Mucosa of descending colon (tissue), 3 donors: ENCODE results near the gene FBXL13. TPM values are rescaled to one million over a fixed set of nuclear protein-coding genes. Genes with fewer than 3 reads are reported as not detected.
"Not testable (repeated sequence)": the region's sequence is repeated elsewhere in the genome, so short reads cannot be mapped to it uniquely, and the experiment has no call there.

Experiments
- ATAC-seq: fragments of 200-7000 bp; cut with Tn5 transposase; one replicate; pipeline ENCODE4 v1.9.1; 2020; ENCODE audit warnings: mild to moderate bottlenecking, moderate library complexity
- DNase-seq, 3 donors: peaks; one replicate each; pipeline ENCODE4 v3.0.0-alpha.2; 2020
- H3K36me3 ChIP-seq: fragments of 200-600 bp; one replicate; pipeline ENCODE4 v1.8.0; 2021; ENCODE audit warnings: low read depth, mild to moderate bottlenecking
- H3K4me1 ChIP-seq: fragments of 200-600 bp; one replicate; pipeline ENCODE4 v1.8.0; 2021; ENCODE audit warnings: low read depth, mild to moderate bottlenecking
- H3K4me3 ChIP-seq: fragments of 200-600 bp; one replicate; pipeline ENCODE4 v1.8.0; 2021; ENCODE audit warnings: mild to moderate bottlenecking
- H3K9me3 ChIP-seq: fragments of 200-600 bp; one replicate; pipeline ENCODE4 v1.8.0; 2021; ENCODE audit warnings: mild to moderate bottlenecking
- intact Hi-C, 2 donors: fragments of 100-400 bp; cut with DNase I in 1 of 2; cut with micrococcal nuclease in 1 of 2; formaldehyde crosslinking; loops; one replicate each; pipeline versions ENCODE4 v1.11.0 to v1.11.1; 2022; cut with DNase I, micrococcal nuclease
- total RNA-seq, 3 donors: library from RNA; stranded (reverse); fragmentation: NEBNext Ultra II Directional in 2 of 3; extraction: Animal tissue kit (Norgen Biotek cat#: 25700) in 2 of 3; gene quantifications; one replicate each; pipeline versions ENCODE4 v1.2.1 to v1.2.4, GENCODE V29; 2021 to 2023
- TF ChIP-seq, protein P1 (sequence below): fragments of 200-600 bp; IDR thresholded peaks from one replicate; pipeline ENCODE4 v1.8.0; 2022; ENCODE audit warnings: antibody characterized with exemption, mild to moderate bottlenecking
- donor health status: DM: no; HTN: no; CAD: no; lungs with moderate emphysema.
- donor health status: DM: no; HTN: no; CAD: no.
- donor health status: DM: no; HTN: yes; CAD: no.

Gene FBXL13
- total RNA-seq, 3 donors from 2014 or later, result 0.65 to 1.8 (median 0.78) TPM

DNA sequence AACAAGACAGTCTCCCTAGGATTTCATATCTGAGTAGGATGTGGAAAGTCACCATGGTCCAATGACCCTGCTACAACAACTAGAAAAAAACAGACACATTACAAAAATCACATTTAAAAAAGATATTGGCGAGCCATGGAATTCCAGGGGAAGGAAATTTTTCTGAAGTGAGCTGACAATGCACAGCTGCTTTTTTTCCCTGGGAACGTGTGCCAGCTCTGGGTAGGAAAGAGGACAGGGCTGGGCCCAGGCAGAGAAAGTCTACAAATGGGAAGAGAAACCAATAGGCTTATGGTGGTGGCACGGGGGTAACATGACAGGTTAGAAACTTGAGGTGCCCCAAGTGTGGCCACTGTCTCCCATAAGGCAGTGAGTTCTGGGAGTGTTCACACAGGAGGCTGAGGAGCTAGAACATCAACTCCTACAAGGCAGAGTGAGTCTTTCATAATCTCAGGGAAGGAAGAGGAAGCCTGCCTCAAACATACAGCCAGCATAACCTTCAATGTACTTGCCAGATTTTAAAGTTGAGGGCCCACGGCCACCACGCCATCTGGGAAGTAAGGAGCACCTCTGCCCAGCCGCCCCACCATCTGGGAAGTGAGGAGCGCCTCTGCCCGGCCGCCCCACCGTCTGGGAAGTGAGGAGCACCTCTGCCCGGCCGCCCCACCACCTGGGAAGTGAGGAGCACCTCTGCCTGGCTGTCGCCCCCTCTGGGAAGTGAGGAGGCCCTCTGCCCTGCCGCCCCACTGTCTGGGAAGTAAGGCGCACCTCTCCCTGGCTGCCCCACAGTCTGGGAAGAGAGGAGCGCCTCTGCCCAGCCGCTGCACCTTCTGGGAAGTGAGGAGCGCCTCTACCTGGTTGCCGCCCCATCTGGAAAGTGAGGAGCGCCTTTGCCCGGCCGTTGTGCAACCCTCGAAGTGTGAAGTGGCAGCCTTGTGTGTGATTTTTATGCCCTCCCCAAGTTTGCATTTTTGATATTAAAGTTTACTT, 5.9 kb downstream of the FBXL13 start:
- intact Hi-C loops, result no loop called here

DNA sequence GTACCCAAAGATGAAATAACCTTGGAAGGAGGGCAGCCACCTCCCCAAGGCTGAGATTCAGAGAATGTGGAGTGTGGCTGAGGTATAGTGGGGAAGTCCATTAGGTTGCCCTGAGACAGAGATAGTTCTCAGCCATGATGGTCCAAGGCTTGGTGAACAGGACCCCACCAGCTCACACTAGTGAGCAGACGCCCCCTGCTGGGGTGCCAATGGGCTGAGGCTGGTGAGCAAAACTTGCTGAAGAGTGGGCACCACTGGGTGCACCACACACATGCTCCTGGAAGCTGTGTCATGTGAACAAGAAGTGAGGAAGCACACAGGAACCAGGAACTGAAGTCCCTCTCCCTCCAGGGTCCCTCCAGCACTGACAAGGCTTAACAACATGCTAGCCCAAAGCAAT, 8.9 kb downstream of the FBXL13 start:
- TF ChIP-seq, protein P1, sequence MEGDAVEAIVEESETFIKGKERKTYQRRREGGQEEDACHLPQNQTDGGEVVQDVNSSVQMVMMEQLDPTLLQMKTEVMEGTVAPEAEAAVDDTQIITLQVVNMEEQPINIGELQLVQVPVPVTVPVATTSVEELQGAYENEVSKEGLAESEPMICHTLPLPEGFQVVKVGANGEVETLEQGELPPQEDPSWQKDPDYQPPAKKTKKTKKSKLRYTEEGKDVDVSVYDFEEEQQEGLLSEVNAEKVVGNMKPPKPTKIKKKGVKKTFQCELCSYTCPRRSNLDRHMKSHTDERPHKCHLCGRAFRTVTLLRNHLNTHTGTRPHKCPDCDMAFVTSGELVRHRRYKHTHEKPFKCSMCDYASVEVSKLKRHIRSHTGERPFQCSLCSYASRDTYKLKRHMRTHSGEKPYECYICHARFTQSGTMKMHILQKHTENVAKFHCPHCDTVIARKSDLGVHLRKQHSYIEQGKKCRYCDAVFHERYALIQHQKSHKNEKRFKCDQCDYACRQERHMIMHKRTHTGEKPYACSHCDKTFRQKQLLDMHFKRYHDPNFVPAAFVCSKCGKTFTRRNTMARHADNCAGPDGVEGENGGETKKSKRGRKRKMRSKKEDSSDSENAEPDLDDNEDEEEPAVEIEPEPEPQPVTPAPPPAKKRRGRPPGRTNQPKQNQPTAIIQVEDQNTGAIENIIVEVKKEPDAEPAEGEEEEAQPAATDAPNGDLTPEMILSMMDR, result no peak
- intact Hi-C loops, result no loop called here
- ATAC-seq, result peak; percentile 34

More for the DNA sequence above, 5.9 kb downstream of the FBXL13 start:
- H3K4me1 ChIP-seq, result peaks cover 3% of the 10 kb centered on the region
- H3K36me3 ChIP-seq, result no peaks in the 10 kb centered on the region
- H3K4me3 ChIP-seq, result no peak overlapping the region
- DNase-seq, result no peak
- no peak for ATAC-seq
- no peaks in the 10 kb centered on the region for H3K9me3 ChIP-seq
- TF ChIP-seq, protein P1, result no peak

GRCh38 chr7:103063895-103064294, 10.7 kb downstream of the FBXL13 start:
- Histone ChIP-seq H3K4me3 (no peak overlapping the region), H3K9me3 (no peaks in the 10 kb centered on the region), H3K4me1 (no peaks in the 10 kb centered on the region), H3K36me3 (no peaks in the 10 kb centered on the region)
- intact Hi-C loops, result no loop called here
- no peak for DNase-seq
- no peak for ATAC-seq
- TF ChIP-seq, protein P1, result no peak

More for the DNA sequence above, 8.9 kb downstream of the FBXL13 start:
- Histone ChIP-seq H3K4me1 (no peaks in the 10 kb centered on the region), H3K36me3 (no peaks in the 10 kb centered on the region), H3K9me3 (no peaks in the 10 kb centered on the region), H3K4me3 (no peak overlapping the region)
- peak in 2 of 3 donors; percentile 36 to 39 for DNase-seq

GRCh38 chr7:103059471-103059870, 15.1 kb downstream of the FBXL13 start:
- H3K4me1 ChIP-seq, result no peaks in the 10 kb centered on the region

DNA sequence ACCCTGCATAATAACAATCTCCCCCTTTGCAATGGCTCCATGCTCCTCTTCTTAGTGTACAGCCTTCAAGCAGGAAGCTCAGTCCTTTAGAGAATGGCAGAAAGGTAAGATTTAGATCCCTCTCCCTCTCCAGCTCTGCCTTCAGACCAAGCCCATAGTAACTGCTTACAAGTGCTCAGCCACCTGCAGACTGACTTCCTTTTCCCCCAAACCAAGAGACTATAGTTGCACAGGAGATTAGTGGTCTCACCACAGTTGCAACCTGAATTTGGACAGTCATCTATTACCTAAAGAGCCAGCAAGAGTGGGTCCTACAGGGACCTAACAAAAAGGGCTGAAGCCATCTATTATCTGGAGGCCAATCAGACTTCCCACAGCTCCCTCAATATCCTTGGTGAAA, 16.5 kb downstream of the FBXL13 start:
- no peaks in the 10 kb centered on the region for H3K4me1 ChIP-seq
- intact Hi-C loops, result no loop called here
- no peak for ATAC-seq

More at GRCh38 chr7:103059471-103059870, 15.1 kb downstream of the FBXL13 start:
- intact Hi-C loops, result no loop called here
- ATAC-seq, result no peak
- Histone ChIP-seq H3K36me3 (no peaks in the 10 kb centered on the region), H3K9me3 (no peaks in the 10 kb centered on the region), H3K4me3 (no peak overlapping the region)
- no peak for DNase-seq
- TF ChIP-seq, protein P1, result no peak

GRCh38 chr7:103056006-103056405, 18.6 kb downstream of the FBXL13 start:
- intact Hi-C loops, H3K4me1 ChIP-seq, DNase-seq, H3K36me3 ChIP-seq, ATAC-seq, H3K9me3 ChIP-seq, H3K4me3 ChIP-seq: not testable (repeated sequence)

More for the DNA sequence above, 16.5 kb downstream of the FBXL13 start:
- Histone ChIP-seq H3K36me3 (no peaks in the 10 kb centered on the region), H3K9me3 (no peaks in the 10 kb centered on the region), H3K4me3 (no peak overlapping the region)
- no peak for DNase-seq
- TF ChIP-seq, protein P1, result no peak
